Mucosa of descending colon (tissue), 3 donors: Measurements from ENCODE around the gene FYN. TPM values are rescaled to one million over a fixed set of nuclear protein-coding genes. Genes with fewer than 3 reads are reported as not detected.

Source experiments
- ATAC-seq: fragments of 200-7000 bp; cut with Tn5 transposase; one replicate; pipeline ENCODE4 v1.9.1; 2020; ENCODE audit warnings: mild to moderate bottlenecking, moderate library complexity
- DNase-seq, 3 donors: peaks; one replicate each; pipeline ENCODE4 v3.0.0-alpha.2; 2020
- H3K36me3 ChIP-seq: fragments of 200-600 bp; one replicate; pipeline ENCODE4 v1.8.0; 2021; ENCODE audit warnings: low read depth, mild to moderate bottlenecking
- H3K4me1 ChIP-seq: fragments of 200-600 bp; one replicate; pipeline ENCODE4 v1.8.0; 2021; ENCODE audit warnings: low read depth, mild to moderate bottlenecking
- H3K4me3 ChIP-seq: fragments of 200-600 bp; one replicate; pipeline ENCODE4 v1.8.0; 2021; ENCODE audit warnings: mild to moderate bottlenecking
- H3K9me3 ChIP-seq: fragments of 200-600 bp; one replicate; pipeline ENCODE4 v1.8.0; 2021; ENCODE audit warnings: mild to moderate bottlenecking
- CTCF ChIP-seq: fragments of 200-600 bp; IDR thresholded peaks from one replicate; pipeline ENCODE4 v1.8.0; 2022; ENCODE audit warnings: antibody characterized with exemption, mild to moderate bottlenecking
- intact Hi-C, 2 donors: fragments of 100-400 bp; cut with DNase I in 1 of 2; cut with micrococcal nuclease in 1 of 2; formaldehyde crosslinking; loops; one replicate each; pipeline versions ENCODE4 v1.11.0 to v1.11.1; 2022; cut with DNase I, micrococcal nuclease
- total RNA-seq, 3 donors: library from RNA; stranded (reverse); fragmentation: NEBNext Ultra II Directional in 2 of 3; extraction: Animal tissue kit (Norgen Biotek cat#: 25700) in 2 of 3; gene quantifications; one replicate each; pipeline versions ENCODE4 v1.2.1 to v1.2.4, GENCODE V29; 2021 to 2023
- donor health status: DM: no; HTN: no; CAD: no; lungs with moderate emphysema.
- donor health status: DM: no; HTN: no; CAD: no.
- donor health status: DM: no; HTN: yes; CAD: no.

FYN gene
- total RNA-seq, 3 donors from 2014 or later, result 15.0 to 63.0 (median 24.8) TPM

GRCh38 chr6:111714416-111715270, 158.6 kb downstream of the FYN start:
- ATAC-seq, result no peak
- TF ChIP-seq CTCF, result no peak
- peaks cover 14% of the 10 kb centered on the region for H3K4me1 ChIP-seq
- H3K36me3 ChIP-seq, result no peaks in the 10 kb centered on the region
- DNase-seq, result no peak
- intact Hi-C loops, result loop anchor here in 1 of 2 donors (5.0 kb wide), 2 partner anchors 283 to 328 kb away; no protein-coding TSS in a partner anchor
- no peaks in the 10 kb centered on the region for H3K9me3 ChIP-seq
- H3K4me3 ChIP-seq, result no peak overlapping the region

- H3K4me3 ChIP-seq, result no peak overlapping the region
- DNase-seq, result no peak
- no peaks in the 10 kb centered on the region for H3K9me3 ChIP-seq
- no peak for TF ChIP-seq CTCF
- intact Hi-C loops, result loop anchor here in 1 of 2 donors (5.0 kb wide), 2 partner anchors 283 to 328 kb away; no protein-coding TSS in a partner anchor
- H3K36me3 ChIP-seq, result no peaks in the 10 kb centered on the region
- ATAC-seq, result no peak
- H3K4me1 ChIP-seq, result peaks cover 14% of the 10 kb centered on the region
Observed at GRCh38 chr6:111713811-111714210, 159.4 kb downstream of the FYN start.

GRCh38 chr6:111713236-111713635, 160.0 kb downstream of the FYN start:
- no peak for ATAC-seq
- intact Hi-C loops, result loop anchor here in 1 of 2 donors (5.0 kb wide), 2 partner anchors 284 to 329 kb away; no protein-coding TSS in a partner anchor
- H3K4me3 ChIP-seq, result no peak overlapping the region
- H3K9me3 ChIP-seq, result no peaks in the 10 kb centered on the region
- DNase-seq, result no peak
- H3K4me1 ChIP-seq, result peaks cover 14% of the 10 kb centered on the region
- TF ChIP-seq CTCF, result no peak
- H3K36me3 ChIP-seq, result no peaks in the 10 kb centered on the region

- DNase-seq, result no peak
- H3K4me3 ChIP-seq, result no peak overlapping the region
- H3K9me3 ChIP-seq, result no peaks in the 10 kb centered on the region
- no peaks in the 10 kb centered on the region for H3K36me3 ChIP-seq
- TF ChIP-seq CTCF, result no peak
- intact Hi-C loops, result loop anchor here (2.0 to 5.0 kb wide), 3 partner anchors 285 to 330 kb away; no protein-coding TSS in a partner anchor
- no peak for ATAC-seq
- peaks cover 23% of the 10 kb centered on the region for H3K4me1 ChIP-seq
Observed at GRCh38 chr6:111711984-111712752, 161.1 kb downstream of the FYN start.

GRCh38 chr6:111711476-111711875, 161.8 kb downstream of the FYN start:
- peak; percentile 60 to 73 (median 69) for DNase-seq
- Histone ChIP-seq H3K36me3 (no peaks in the 10 kb centered on the region), H3K4me3 (no peak overlapping the region), H3K9me3 (no peaks in the 10 kb centered on the region), H3K4me1 (peaks cover 25% of the 10 kb centered on the region)
- intact Hi-C loops, result loop anchor here (2.0 to 5.0 kb wide), 3 partner anchors 285 to 331 kb away; no protein-coding TSS in a partner anchor
- no peak for TF ChIP-seq CTCF
- peak; percentile 78 for ATAC-seq
